SK-N-SH (cell line): ENCODE measurements around the gene CALCB. TPM values are rescaled to one million over a fixed set of nuclear protein-coding genes. Genes with fewer than 3 reads are reported as not detected.

Experiments
- CTCF ChIA-PET: fragments of 300-600, 350-600 bp; formaldehyde crosslinking; extraction: SDS; loops from one replicate; lab custom pipeline; 2021; lab: Yijun Ruan, JAX
- POLR2A ChIA-PET: fragments of 350-600 bp; sonication (Branson Sonifier 250); formaldehyde crosslinking; extraction: SDS; loops from one replicate; lab custom pipeline; 2020; ENCODE audit warnings: antibody characterized with exemption, inconsistent platforms; lab: Yijun Ruan, JAX
- DNase-seq: peaks from one replicate; pipeline ENCODE4 v3.0.0; 2012
- H2AFZ ChIP-seq: fragments of 200-600 bp; sonication (generic); 2 replicates; pipeline ENCODE4 v1.8.1; 2016; ENCODE audit warnings: antibody characterized with exemption, mild to moderate bottlenecking, low read depth
- H3F3A ChIP-seq: fragments of 200-600 bp; sonication (generic); replicated peaks from 2 replicates; pipeline ENCODE3; 2016; ENCODE audit warnings: antibody characterized with exemption, mild to moderate bottlenecking; ENCODE audit not compliant: insufficient read depth
- H3K27ac ChIP-seq, 2 experiments: fragments of 200-500 bp in 1 of 2; fragments of 200-600 bp in 1 of 2; sonication (Bioruptor generic) in 1 of 2; sonication (generic), shearing (Covaris generic) in 1 of 2; 2 replicates each; pipeline versions ENCODE4 v1.5.1 to v1.6.1; 2014 to 2016; ENCODE audit warnings: low read depth in 2 of 2, inconsistent platforms in 1 of 2, low read length in 1 of 2, mild to moderate bottlenecking in 1 of 2, mixed read lengths in 1 of 2
- H3K27me3 ChIP-seq: fragments of 200-600 bp; sonication (generic), shearing (Covaris generic); 2 replicates; pipeline ENCODE4 v1.6.1; 2016; ENCODE audit warnings: mixed run types; ENCODE audit not compliant: insufficient read depth
- H3K36me3 ChIP-seq, 2 experiments: fragments of 200-500 bp in 1 of 2; fragments of 200-600 bp in 1 of 2; sonication (Bioruptor generic) in 1 of 2; sonication (generic) in 1 of 2; replicated peaks in 1 of 2; 2 replicates each; pipeline versions ENCODE3 to v1.5.1; 2014 to 2016; ENCODE audit warnings: low read length in 1 of 2, mild to moderate bottlenecking in 1 of 2; ENCODE audit not compliant: insufficient read depth in 2 of 2, control insufficient read depth in 1 of 2
- H3K4me1 ChIP-seq, 2 experiments: fragments of 200-500 bp in 1 of 2; fragments of 200-600 bp in 1 of 2; sonication (Bioruptor generic) in 1 of 2; sonication (generic), shearing (Covaris generic) in 1 of 2; 2 replicates each; pipeline versions ENCODE4 v1.5.1 to v1.6.1; 2014 to 2016; ENCODE audit warnings: low read depth in 1 of 2, low read length in 1 of 2, mixed run types in 1 of 2; ENCODE audit not compliant: insufficient read depth in 2 of 2, control insufficient read depth in 1 of 2
- H3K4me2 ChIP-seq: fragments of 200-600 bp; sonication (generic), shearing (Covaris generic); 2 replicates; pipeline ENCODE4 v1.6.1; 2017; ENCODE audit warnings: mixed run types
- H3K4me3 ChIP-seq, 2 experiments: fragments of 200-500 bp in 1 of 2; fragments of 200-600 bp in 1 of 2; sonication (Bioruptor generic) in 1 of 2; sonication (generic), shearing (Covaris generic) in 1 of 2; 2 replicates each; pipeline versions ENCODE4 v1.5.1 to v1.8.1; 2014 to 2016; ENCODE audit warnings: low read depth in 2 of 2, inconsistent platforms in 1 of 2, low read length in 1 of 2, mild to moderate bottlenecking in 1 of 2, mixed read lengths in 1 of 2, moderate library complexity in 1 of 2
- H3K79me2 ChIP-seq: fragments of 200-600 bp; sonication (generic); 2 replicates; pipeline ENCODE4 v1.8.1; 2017; ENCODE audit warnings: mild to moderate bottlenecking; ENCODE audit not compliant: insufficient read depth
- H3K9ac ChIP-seq: fragments of 200-600 bp; sonication (generic); 2 replicates; pipeline ENCODE4 v1.6.1; 2017; ENCODE audit warnings: mixed run types
- H3K9me2 ChIP-seq: fragments of 200-600 bp; sonication (generic); 2 replicates; pipeline ENCODE4 v1.6.1; 2017; ENCODE audit warnings: mixed run types
- H3K9me3 ChIP-seq: fragments of 200-600 bp; sonication (generic); 2 replicates; pipeline ENCODE4 v1.6.1; 2017; ENCODE audit warnings: mixed run types, mild to moderate bottlenecking, moderate library complexity
- H4K20me1 ChIP-seq: fragments of 200-600 bp; sonication (generic); 2 replicates; pipeline ENCODE4 v1.6.1; 2017; ENCODE audit warnings: mild to moderate bottlenecking, mixed run types; ENCODE audit not compliant: insufficient read depth
- CTCF ChIP-seq: fragments of 200-600 bp; sonication (generic); IDR thresholded peaks from 2 replicates; pipeline ENCODE4 v1.6.1; 2017; ENCODE audit warnings: antibody characterized with exemption, mild to moderate bottlenecking, moderate library complexity
- EP300 ChIP-seq, 2 experiments: IDR thresholded peaks; 2 replicates each; pipeline versions ENCODE4 v1.4.0 to v1.6.1; 2012; ENCODE audit warnings: borderline replicate concordance in 1 of 2, low read depth in 1 of 2, low read length in 1 of 2
- EZH2phosphoT487 ChIP-seq: fragments of 200-600 bp; sonication (generic); IDR thresholded peaks from 2 replicates; pipeline ENCODE4 v1.6.1; 2017; ENCODE audit warnings: low read depth, mixed run types, mild to moderate bottlenecking, antibody characterized with exemption, moderate library complexity, borderline replicate concordance
- FOSL2 ChIP-seq: IDR thresholded peaks from 2 replicates; pipeline ENCODE4 v1.4.0; 2012; ENCODE audit warnings: low read depth, mild to moderate bottlenecking, moderate library complexity, borderline replicate concordance
- FOXJ3 ChIP-seq: sonication (generic); formaldehyde crosslinking; IDR thresholded peaks from 2 replicates; pipeline ENCODE4 v1.5.1; 2020; ENCODE audit warnings: mild to moderate bottlenecking, missing genetic modification reagents
- IRF3 ChIP-seq: fragments of 150-350 bp; IDR thresholded peaks from 2 replicates; pipeline ENCODE4 v1.6.1; 2016; ENCODE audit warnings: mild to moderate bottlenecking, low read depth, low read length
- JUND ChIP-seq: IDR thresholded peaks from 2 replicates; pipeline ENCODE4 v1.4.0; 2012
- MAX ChIP-seq: IDR thresholded peaks from 2 replicates; pipeline ENCODE4 v1.4.0; 2012; ENCODE audit warnings: low read depth
- PBX3 ChIP-seq: IDR thresholded peaks from 2 replicates; pipeline ENCODE4; 2012
- RAD21 ChIP-seq: IDR thresholded peaks from 2 replicates; pipeline ENCODE4 v1.6.1; 2012; ENCODE audit warnings: mild to moderate bottlenecking, low read length
- RXRA ChIP-seq: IDR thresholded peaks from 2 replicates; pipeline ENCODE4 v1.4.0; 2012; ENCODE audit warnings: low read depth, mild to moderate bottlenecking, borderline replicate concordance
- TAF1 ChIP-seq: IDR thresholded peaks from 2 replicates; pipeline ENCODE4 v1.6.1; 2012; ENCODE audit warnings: low read depth, mild to moderate bottlenecking, low read length, moderate library complexity, borderline replicate concordance
- TCF12 ChIP-seq: IDR thresholded peaks from 2 replicates; pipeline ENCODE4 v1.4.0; 2012
- TEAD4 ChIP-seq: IDR thresholded peaks from 2 replicates; pipeline ENCODE4 v1.4.0; 2012; ENCODE audit warnings: mild to moderate bottlenecking, borderline replicate concordance; ENCODE audit not compliant: insufficient read depth
- USF1 ChIP-seq: IDR thresholded peaks from 2 replicates; pipeline ENCODE4 v1.4.0; 2012; ENCODE audit warnings: low read depth, borderline replicate concordance
- USF2 ChIP-seq: fragments of 150-350 bp; IDR thresholded peaks from 2 replicates; pipeline ENCODE4 v1.6.1; 2017; ENCODE audit warnings: antibody characterized with exemption, low read length, low read depth, borderline replicate concordance
- WGBS: methylation state at CpG from one replicate; pipeline ENCODE4 v1.1.6; 2017; ENCODE audit warnings: low lambda C conversion rate; 5-methylcytosine and 5-hydroxymethylcytosine counted together
- polyA plus RNA-seq, 3 experiments: library from polyadenylated mRNA; depleted of rRNA; stranded (reverse); fragments of >200 nt; gene quantifications; 2 replicates each; pipeline ENCODE4 v1.2.3, GENCODE V29; 2012

The CALCB gene
- polyA plus RNA-seq, 1 of the 3 experiments (the other 2 are of a cell fraction), result 0.07 TPM

- no peak overlapping the region for H2AFZ ChIP-seq
- no peaks in the 10 kb centered on the region for H3K36me3 ChIP-seq
- H4K20me1 ChIP-seq, result no peaks in the 10 kb centered on the region
- no peaks in the 10 kb centered on the region; a peak in 1 of 4 replicates for H3K4me1 ChIP-seq
- CTCF ChIA-PET, result interaction anchor here (0.8 to 1.8 kb wide), 6 partner anchors 20 to 70 kb away, joined by 3 to 7 read pairs (median 4); no protein-coding TSS in a partner anchor
- no peaks in the 10 kb centered on the region for H3F3A ChIP-seq
- no peak overlapping the region for H3K9ac ChIP-seq
- no peaks in the 10 kb centered on the region for H3K27me3 ChIP-seq
- no peaks in the 10 kb centered on the region for H3K79me2 ChIP-seq
- POLR2A ChIA-PET, result no interaction called here
- H3K9me3 ChIP-seq, result no peaks in the 10 kb centered on the region
- WGBS, result 54% methylated on average over 2 of the region's 2 CpGs
- TF ChIP-seq TEAD4 (no peak), RAD21 (peak; percentile 41)
- peak; percentile 21 for DNase-seq
- no peak overlapping the region for H3K27ac ChIP-seq
- H3K4me2 ChIP-seq, result no peak overlapping the region
- H3K4me3 ChIP-seq, result no peak overlapping the region
- H3K9me2 ChIP-seq, result no peaks in the 10 kb centered on the region
Observed at GRCh38 chr11:15038963-15039362, 34.4 kb upstream of the CALCB start.

- Histone ChIP-seq H3K27ac (no peak overlapping the region), H3K9me2 (no peaks in the 10 kb centered on the region), H3K4me1 (no peaks in the 10 kb centered on the region), H3K79me2 (no peaks in the 10 kb centered on the region), H3K4me3 (no peak overlapping the region), H2AFZ (no peak overlapping the region), H3F3A (no peaks in the 10 kb centered on the region), H3K27me3 (no peaks in the 10 kb centered on the region), H3K9ac (no peak overlapping the region), H3K9me3 (no peaks in the 10 kb centered on the region), H3K36me3 (no peaks in the 10 kb centered on the region), H4K20me1 (no peaks in the 10 kb centered on the region), H3K4me2 (no peak overlapping the region)
- TF ChIP-seq RXRA (no peak), FOXJ3 (CRISPR knock-in tag) (no peak), RAD21 (no peak), IRF3 (no peak), CTCF (no peak), PBX3 (no peak), TCF12 (no peak), FOSL2 (no peak), MAX (no peak), EP300 (IDR thresholded peaks at IDR 0.05; ENCODE audit: borderline replicate concordance in 1 of 2, low read depth in 1 of 2, low read length in 1 of 2) (no peak), USF1 (no peak), USF2 (no peak), TEAD4 (no peak), EZH2phosphoT487 (no peak), JUND (no peak), TAF1 (no peak)
- ChIA-PET CTCF (no interaction called here), POLR2A (no interaction called here)
- DNase-seq, result no peak
Observed at GRCh38 chr11:15045209-15045608, 28.2 kb upstream of the CALCB start.
